OCI-LY3 (cell line): Measurements from ENCODE around the gene NPEPL1.

Experiments
- H2AFZ ChIP-seq: fragments of 200-600, 300-600 bp; shearing (Covaris generic); 2 replicates; pipeline ENCODE4 v1.6.0; 2014; ENCODE audit warnings: antibody characterized with exemption, low read depth, low read length
- H3K27ac ChIP-seq: fragments of 200-600, 300-600 bp; sonication (generic); 2 replicates; pipeline ENCODE4 v1.5.1; 2014; ENCODE audit warnings: mild to moderate bottlenecking, low read length, moderate library complexity, mixed read lengths
- H3K27me3 ChIP-seq: fragments of 200-600, 300-600 bp; sonication (generic); 2 replicates; pipeline ENCODE4 v1.6.1; 2014; ENCODE audit warnings: low read depth, low read length, mixed read lengths
- H3K36me3 ChIP-seq: fragments of 200-600, 300-600 bp; sonication (generic); replicated peaks from 2 replicates; pipeline ENCODE3; 2014; ENCODE audit warnings: low read depth, low read length, mixed read lengths
- H3K4me1 ChIP-seq: fragments of 300-600, 200-600 bp; sonication (generic); 2 replicates; pipeline ENCODE4 v1.6.1; 2014; ENCODE audit warnings: low read length, mixed read lengths
- H3K4me2 ChIP-seq: fragments of 200-600, 300-600 bp; sonication (generic); 2 replicates; pipeline ENCODE4 v1.6.1; 2014; ENCODE audit warnings: low read length, mixed read lengths
- H3K4me3 ChIP-seq: fragments of 300-600, 200-600 bp; sonication (generic); 2 replicates; pipeline ENCODE4 v1.5.1; 2014; ENCODE audit warnings: antibody characterized with exemption, mild to moderate bottlenecking, low read length, moderate library complexity
- H3K79me2 ChIP-seq: fragments of 300-600, 200-600 bp; shearing (Covaris generic); 2 replicates; pipeline ENCODE4 v1.6.1; 2014; ENCODE audit warnings: mild to moderate bottlenecking, low read length, mixed read lengths
- H3K9ac ChIP-seq: fragments of 300-600, 200-600 bp; shearing (Covaris generic); 2 replicates; pipeline ENCODE4 v1.6.0; 2014; ENCODE audit warnings: mild to moderate bottlenecking, low read length, moderate library complexity
- H3K9me3 ChIP-seq: fragments of 200-600, 300-600 bp; shearing (Covaris generic); 2 replicates; pipeline ENCODE4 v1.6.1; 2014; ENCODE audit warnings: low read length, mixed read lengths; ENCODE audit not compliant: insufficient read depth
- H4K20me1 ChIP-seq: fragments of 200-600, 300-600 bp; sonication (generic); 2 replicates; pipeline ENCODE4 v1.6.1; 2016; ENCODE audit warnings: low read length, mixed read lengths; ENCODE audit not compliant: insufficient read depth
- CTCF ChIP-seq: fragments of 200-600, 300-600 bp; sonication (generic); IDR thresholded peaks from 2 replicates; pipeline ENCODE4 v1.5.1; 2014; ENCODE audit warnings: antibody characterized with exemption, low read length, low read depth
- EZH2phosphoT487 ChIP-seq: fragments of 200-600 bp; shearing (Covaris generic); IDR thresholded peaks from 2 replicates; pipeline ENCODE4 v1.6.1; 2018; ENCODE audit warnings: antibody characterized with exemption, mixed run types, low read depth

NPEPL1 gene

GRCh38 chr20:58740356-58741308 lies 48.0 kb downstream of the NPEPL1 start:
- H3K9ac ChIP-seq = no peak overlapping the region
- H3K4me3 ChIP-seq = no peak overlapping the region
- H3K79me2 ChIP-seq = no peaks in the 10 kb centered on the region
- no peaks in the 10 kb centered on the region for H3K36me3 ChIP-seq
- TF ChIP-seq EZH2phosphoT487 (no peak), CTCF (no peak)
- H2AFZ ChIP-seq = no peak overlapping the region
- peaks cover 69% of the 10 kb centered on the region for H3K27me3 ChIP-seq
- no peak overlapping the region for H3K27ac ChIP-seq
- H3K9me3 ChIP-seq = no peaks in the 10 kb centered on the region
- no peaks in the 10 kb centered on the region for H4K20me1 ChIP-seq
- no peak overlapping the region for H3K4me2 ChIP-seq
- no peaks in the 10 kb centered on the region for H3K4me1 ChIP-seq

DNA sequence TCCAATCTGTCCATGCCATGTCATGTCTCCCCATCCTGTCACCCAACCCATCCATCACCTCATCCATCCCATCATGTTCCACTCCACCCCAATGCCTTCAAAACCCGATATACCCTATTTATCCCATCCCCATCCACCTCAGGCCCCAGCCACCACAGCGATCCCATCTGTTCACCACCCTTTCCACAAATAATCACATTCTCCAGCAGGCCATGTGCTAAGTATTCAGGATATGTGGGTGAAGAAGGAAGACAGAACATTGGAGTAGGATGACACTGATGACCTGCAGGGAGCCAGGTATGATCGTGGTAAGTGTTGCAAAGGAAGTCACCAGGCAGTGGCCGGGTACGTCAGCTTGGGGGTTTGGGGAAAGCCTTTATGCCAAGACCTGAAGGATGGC lies 48.8 kb downstream of the NPEPL1 start:
- Histone ChIP-seq H3K36me3 (no peaks in the 10 kb centered on the region), H2AFZ (no peak overlapping the region), H3K4me3 (no peak overlapping the region), H3K27me3 (peaks cover 74% of the 10 kb centered on the region), H3K27ac (no peak overlapping the region), H3K9me3 (no peaks in the 10 kb centered on the region), H3K9ac (no peak overlapping the region), H4K20me1 (no peaks in the 10 kb centered on the region), H3K4me1 (no peaks in the 10 kb centered on the region), H3K79me2 (no peaks in the 10 kb centered on the region), H3K4me2 (no peak overlapping the region)
- TF ChIP-seq CTCF (no peak), EZH2phosphoT487 (no peak)

GRCh38 chr20:58742668-58743566 lies 50.3 kb downstream of the NPEPL1 start:
- no peak overlapping the region for H3K4me2 ChIP-seq
- no peaks in the 10 kb centered on the region for H3K4me1 ChIP-seq
- no peak overlapping the region for H2AFZ ChIP-seq
- H3K9me3 ChIP-seq = no peaks in the 10 kb centered on the region
- H3K4me3 ChIP-seq = no peak overlapping the region
- TF ChIP-seq CTCF (no peak), EZH2phosphoT487 (no peak)
- no peaks in the 10 kb centered on the region for H3K36me3 ChIP-seq
- no peaks in the 10 kb centered on the region for H4K20me1 ChIP-seq
- no peak overlapping the region for H3K27ac ChIP-seq
- H3K9ac ChIP-seq = no peak overlapping the region
- H3K27me3 ChIP-seq = peaks cover 76% of the 10 kb centered on the region
- no peaks in the 10 kb centered on the region for H3K79me2 ChIP-seq

DNA sequence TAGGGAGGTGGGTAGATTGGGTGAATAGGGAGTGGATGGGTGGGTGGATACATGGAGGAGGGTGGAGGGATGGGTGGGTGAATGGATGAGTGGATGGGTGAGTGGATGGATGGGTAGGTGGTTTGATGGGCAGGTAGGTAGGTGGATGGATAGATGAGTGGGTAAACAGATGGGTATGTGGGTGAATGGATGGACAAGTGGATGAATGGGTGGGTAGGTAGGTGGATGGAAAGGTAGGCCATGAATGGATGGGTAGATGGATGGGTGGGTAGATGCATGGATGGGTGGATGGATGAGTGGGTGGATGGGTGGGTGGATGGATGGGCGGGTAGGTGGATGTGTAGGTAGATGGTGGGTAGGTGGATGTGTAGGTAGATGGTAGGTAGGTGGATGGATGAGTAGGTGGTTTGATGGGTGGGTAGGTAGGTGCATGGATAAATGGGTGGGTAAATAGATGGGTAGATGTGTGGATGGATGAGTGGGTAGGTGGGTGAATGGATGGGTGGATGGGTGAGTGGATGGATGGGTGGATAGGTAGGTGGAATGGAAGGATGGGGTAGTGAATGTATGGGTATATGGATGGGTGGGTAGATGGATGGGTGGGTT lies 51.4 kb downstream of the NPEPL1 start:
- Histone ChIP-seq H3K36me3 (no peaks in the 10 kb centered on the region), H3K4me3 (no peak overlapping the region), H3K4me1 (no peaks in the 10 kb centered on the region), H3K27me3 (peaks cover 76% of the 10 kb centered on the region), H3K27ac (no peak overlapping the region), H3K9me3 (no peaks in the 10 kb centered on the region), H3K79me2 (no peaks in the 10 kb centered on the region), H3K4me2 (no peak overlapping the region), H4K20me1 (no peaks in the 10 kb centered on the region), H2AFZ (no peak overlapping the region), H3K9ac (no peak overlapping the region)
- TF ChIP-seq CTCF = no peak
- TF ChIP-seq EZH2phosphoT487 = no peak
